CMK (cell line): ENCODE results near the gene GNB1L.

ENCODE experiments used
- DNase-seq: peaks from one replicate; pipeline ENCODE4 v3.0.0-alpha.2; 2010; ENCODE audit warnings: low read depth

Gene GNB1L

GRCh38 chr22:19823191-19823901 lies 31.3 kb downstream of the GNB1L start:
- DNase-seq = no peak

DNA sequence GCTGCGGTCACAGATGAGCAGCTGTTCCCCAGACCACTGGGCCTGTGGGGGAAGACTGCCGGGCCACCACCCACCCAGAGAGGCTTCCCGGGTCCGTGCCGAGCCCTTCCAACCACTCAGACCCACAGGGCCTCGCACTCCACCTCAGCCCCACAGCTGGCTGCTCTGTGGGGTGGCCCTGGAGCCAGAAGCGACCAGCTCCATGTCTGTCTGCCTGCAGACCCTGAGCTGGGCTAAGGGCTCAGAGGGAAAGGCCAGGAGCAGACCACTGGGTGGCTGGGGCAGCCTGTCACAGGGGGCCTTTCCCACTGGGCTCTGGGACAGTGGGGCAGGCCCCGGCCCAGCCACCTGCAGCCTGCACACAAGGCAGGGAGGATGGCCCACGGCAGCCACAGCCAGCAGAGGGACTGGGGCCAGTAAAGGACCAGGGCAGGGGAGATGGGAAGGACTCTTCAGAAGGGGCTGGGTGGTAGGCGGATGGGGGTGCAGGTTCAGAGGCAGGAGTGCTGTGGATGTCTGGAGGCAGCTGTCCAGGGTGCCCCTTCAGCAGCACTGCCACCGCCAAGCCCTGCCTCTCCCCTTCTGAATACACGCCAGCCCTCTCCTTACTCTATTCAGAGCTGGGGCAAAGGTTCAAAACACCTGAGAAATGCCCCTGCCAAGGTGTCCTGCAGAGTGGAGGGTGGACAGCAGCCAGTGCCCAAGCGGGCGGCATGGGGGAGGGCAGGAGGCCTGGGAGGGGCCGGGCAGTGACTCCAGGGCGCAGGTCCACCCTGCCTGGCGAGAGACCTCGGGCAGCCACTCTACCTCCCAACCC lies 32.2 kb downstream of the GNB1L start:
- no peak for DNase-seq

DNA sequence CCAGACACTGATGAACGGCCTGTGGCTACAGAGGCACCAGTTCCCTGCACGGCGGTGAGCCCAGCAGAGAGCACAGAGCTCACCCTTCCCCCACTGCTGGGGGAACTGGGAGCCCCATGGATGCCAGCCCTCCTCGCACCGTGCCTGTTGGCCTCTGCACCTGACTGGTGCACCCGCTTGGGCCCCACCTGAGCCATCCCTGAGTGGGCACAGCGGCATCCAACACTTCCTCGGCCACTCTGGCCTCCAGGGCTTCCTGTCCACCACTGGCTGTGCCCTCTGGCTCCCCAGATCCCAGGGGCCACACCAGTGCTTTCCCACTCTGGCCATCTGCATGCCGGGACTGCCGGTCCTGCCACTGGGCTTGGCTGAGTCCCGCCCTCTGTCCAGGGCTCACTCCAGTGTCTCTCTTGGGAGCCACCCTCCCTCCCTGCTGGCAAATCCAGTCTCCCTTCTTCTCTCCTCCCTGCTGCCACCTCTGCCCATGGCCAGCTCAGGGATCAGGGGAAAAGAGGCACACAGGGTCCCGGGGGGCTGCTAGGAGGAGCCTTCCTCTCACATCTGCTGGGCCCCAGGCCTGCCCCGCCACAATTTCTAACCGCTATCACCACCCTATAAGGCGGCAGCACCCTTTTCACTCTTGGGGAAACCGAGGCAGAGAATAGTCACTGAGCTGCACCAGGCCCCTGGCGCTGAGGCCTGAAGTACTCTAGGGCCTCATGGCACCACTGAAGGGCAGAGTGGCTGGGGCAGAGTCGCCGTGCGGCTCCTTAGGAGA lies 33.0 kb downstream of the GNB1L start:
- DNase-seq = no peak

DNA sequence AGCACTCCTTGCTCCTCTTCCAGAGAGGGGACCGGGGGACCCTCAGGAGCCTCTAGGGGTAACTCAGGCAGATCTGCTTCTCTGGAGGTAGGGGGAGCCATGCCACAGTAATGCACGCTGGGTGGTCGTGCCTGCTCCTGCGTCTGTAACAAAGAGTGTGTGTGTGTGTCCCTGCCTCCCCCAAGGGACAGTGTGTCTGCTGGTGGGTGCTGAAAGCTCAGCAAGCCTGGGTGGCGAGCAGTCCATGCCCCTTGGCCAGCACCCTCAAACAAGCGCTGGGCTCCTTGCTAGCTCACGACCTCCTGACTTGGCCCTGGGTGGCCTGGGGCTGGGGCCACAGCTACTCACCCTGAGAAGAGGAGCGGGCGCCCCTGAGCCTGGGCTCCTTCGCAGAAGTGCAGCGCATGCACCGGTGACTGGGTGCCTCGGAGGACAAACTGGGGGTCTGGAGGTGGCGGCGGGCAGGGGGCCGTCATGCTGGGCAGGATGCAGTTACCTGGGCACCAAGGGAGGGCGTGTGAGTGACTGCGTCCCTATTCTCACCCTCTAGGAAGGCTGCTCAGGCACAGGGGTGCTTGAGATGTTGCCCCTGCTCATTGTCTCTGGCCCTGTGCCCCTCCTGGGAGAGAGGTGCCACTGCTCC lies 33.7 kb downstream of the GNB1L start:
- DNase-seq = no peak

GRCh38 chr22:19819911-19820879 lies 34.5 kb downstream of the GNB1L start:
- DNase-seq = no peak

GRCh38 chr22:19819208-19819910 lies 35.3 kb downstream of the GNB1L start:
- no peak for DNase-seq

DNA sequence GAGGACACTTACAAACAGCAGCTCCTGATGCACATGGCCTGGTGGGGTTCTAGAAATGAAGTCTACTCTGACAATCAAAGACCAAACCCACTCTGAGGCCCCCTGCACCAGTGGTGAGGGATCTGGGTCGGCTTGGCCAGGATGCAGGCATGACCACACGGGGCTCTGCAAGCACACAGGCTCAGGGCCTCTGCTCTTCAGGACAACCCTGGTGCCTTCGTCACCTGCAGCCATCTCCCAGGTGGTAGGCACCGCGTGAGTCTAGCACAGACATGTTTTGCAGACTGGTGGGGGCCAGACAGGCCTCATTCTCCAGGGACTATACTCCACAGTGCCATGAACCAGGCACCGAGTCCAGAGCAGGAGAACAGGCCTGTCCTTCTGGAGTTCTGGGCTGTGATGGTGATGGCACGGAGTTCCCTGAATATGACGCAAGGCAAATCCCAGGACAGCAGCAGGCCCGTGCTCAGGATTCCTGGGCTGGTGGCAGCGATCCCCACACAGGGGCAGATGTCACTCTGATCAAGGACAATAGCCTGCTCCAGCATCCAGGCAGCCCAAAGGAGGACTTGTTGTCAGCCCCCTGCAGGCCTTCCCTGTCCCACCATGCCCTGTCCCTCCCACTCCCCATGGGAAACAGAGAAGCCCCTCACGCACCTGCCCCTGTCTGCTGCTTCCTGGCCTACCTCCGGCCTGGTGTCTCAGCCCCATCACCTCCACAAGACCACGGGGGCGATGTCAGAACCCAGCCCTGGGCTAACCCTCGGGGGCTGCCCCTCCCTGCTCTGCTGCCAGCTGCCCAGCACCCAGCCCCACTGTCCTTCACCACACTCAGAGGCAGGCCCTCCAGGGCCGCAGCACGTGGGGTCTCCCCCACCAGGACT lies 36.1 kb downstream of the GNB1L start:
- no peak for DNase-seq

DNA sequence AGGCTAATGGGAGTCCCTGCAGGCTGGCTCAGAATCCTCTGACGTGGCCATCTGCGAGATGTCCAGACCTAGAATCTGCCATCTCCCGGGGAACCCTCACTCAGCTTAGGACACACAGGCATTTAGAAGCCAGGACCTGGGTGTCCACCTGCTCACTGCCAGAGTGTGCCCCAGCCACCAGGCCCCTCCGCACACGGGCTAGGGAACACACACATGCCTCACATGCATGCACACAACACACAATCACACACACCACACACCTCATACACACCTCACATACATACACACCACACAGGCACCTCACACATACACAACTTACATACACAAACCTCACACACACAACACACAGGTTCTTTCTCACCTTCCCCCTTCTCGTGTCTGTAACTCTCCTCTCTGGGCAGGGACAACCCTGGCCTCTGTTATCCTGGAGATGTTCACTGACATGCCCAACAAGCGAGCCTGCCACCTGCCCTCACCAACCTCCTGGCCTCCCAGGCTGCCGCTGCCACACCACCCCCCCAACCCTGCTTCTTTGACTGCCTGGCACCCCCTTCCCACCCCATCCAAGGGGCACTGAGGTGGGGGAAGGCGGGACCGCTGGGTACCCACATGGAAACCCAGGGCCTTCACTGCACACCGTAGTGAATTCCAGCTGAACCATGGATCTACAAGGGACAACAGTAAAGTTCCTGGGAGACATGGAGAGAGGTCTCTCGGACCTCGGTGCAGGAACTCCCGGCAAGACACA lies 38.1 kb downstream of the GNB1L start:
- DNase-seq = no peak

GRCh38 chr22:19815823-19816290 lies 38.8 kb downstream of the GNB1L start:
- DNase-seq = no peak

DNA sequence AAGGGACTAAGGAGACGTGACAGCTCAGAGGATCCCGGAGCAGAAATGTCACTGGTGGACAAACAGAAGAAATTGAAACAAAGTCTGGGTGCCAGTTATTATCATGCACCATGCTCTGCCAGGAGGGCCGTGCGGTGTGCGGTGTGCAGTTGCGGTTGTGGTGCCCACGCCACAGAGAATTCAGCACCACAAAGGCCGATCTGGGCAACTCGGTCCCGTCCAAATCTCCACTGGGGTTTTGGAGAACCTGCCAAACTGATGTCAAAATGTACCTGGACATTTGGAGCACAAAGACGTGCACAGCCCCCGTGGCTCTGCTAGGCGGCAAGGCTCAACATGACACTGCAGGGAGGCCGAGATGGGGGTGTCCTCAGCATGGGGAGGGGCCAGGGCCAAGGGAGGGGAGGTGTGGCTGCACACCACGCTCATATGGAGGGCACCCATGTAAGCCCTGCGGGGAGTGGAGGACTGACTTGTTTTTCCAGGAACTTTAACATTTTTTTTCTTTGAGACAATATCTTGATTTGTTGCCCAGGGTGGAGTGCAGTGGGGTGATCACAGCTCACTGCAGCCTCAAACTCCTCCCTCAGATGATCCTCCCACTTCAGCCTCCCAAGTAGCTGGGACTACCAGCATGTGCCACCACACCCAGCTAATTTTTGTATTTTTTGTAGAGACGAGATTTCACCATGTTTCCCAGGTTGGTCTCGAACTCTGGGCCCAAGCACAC lies 39.4 kb downstream of the GNB1L start:
- no peak for DNase-seq

DNA sequence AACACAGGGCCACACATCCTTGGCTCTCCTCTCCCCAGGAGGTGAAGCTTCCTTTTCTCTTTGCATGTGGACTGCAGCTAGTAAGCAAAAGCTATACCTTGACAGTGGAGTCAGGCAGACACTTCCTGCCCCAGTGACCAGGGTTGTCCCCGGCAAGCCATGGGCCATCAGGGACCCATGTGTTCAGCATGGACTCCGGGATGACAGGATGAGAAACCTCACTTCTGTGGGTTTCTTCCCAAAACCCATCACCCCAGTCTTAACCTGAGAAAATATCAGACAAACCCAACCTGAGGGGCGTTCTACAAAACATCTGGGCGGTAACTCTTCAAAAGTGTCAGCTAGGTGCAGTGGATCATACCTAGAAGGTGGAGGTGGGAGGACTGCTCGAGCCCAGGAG lies 40.2 kb downstream of the GNB1L start:
- DNase-seq = no peak

- DNase-seq = no peak
These were observed 41.8 kb downstream of the GNB1L start for GRCh38 chr22:19812910-19813309.

DNA sequence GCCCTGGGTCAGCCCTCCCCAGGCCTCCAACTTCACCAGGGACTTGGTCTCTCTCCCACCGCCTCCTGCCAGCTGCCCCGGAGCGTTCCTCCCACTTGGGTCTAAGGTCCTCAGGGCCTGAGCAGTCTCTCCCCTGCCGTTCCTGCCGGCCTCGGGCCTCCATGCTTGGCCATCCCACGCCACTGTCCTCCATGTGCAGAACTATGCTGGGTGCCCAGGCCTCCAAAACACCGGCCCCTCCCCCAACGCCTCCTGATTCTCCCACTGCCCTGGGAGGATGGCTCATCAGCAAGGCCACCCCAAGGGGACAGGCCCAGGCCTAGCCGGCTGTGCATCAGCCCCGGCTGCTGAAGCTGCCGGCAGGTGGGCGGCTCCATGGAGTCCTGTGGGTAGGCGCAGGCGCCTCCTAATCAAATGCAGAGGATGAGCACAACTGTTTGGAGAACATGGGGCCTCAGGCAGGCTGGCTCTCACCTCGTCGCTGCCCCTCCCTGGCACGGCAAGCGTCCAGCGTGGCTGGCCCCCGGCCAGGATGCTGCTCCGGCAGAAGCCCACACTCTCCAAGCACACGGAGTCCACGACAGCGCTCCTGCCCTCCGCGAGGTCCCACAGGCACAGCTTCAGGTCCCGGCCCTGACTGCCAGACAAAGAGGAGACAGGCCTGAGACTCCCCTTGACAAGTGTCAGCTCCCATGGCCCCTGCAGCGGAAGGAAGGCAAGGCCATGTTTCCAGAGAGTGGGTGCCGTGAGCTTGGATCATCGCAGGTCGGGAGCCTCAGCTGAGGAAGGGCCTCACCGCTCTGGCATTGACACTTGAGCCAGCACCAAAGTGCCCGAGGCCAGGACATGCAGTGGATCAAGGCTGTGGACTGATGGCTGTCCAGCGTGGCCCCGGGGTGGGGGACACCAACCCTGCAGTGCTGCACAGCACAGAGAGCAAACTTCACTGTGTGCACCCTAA lies 42.6 kb downstream of the GNB1L start:
- DNase-seq = no peak

DNA sequence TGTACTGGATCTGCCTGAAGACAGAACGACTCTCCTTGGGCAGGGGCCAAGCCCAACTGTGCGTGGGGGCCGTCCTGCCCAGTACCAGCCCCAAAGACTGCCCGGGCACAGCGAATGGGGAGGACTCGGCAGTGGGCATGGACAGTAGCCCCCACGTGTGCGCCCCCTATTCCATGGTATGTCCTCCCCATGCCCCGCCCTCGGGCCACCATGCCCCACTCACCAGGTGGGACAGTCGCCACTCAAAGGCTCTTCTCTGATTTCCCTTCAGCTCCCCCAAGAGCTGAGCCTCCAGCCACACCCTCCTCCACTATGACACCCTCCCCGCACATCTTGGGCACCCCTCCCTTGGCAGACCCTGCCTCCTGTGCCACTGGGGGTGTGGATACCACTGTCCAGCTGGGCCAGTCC lies 43.5 kb downstream of the GNB1L start:
- no peak for DNase-seq

- no peak for DNase-seq
These were observed 44.1 kb downstream of the GNB1L start for GRCh38 chr22:19810381-19811201.

DNA sequence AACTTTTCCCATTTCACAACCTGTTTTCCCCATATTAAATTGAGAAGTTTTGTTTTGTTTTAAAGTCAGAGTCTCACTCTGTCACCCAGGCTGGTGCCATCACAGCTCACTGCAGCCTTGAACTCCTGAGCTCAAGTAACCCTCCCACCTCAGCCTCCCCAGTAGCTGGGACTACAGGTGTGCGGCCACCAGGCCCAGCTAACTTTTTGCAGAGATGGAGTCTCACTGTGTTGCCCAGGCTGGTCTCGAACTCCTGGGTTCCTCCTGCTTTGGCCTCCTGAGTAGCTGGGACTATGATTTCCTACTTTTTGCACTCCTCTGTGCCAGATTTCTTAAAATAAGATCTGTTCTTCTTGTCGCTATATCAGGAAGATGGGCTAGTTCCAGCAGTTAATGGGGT lies 44.9 kb downstream of the GNB1L start:
- no peak for DNase-seq
